Placental pericyte (primary cell): Measurements from ENCODE around the gene ARRDC5. TPM values are rescaled to one million over a fixed set of nuclear protein-coding genes. Genes with fewer than 3 reads are reported as not detected.

Experiments used
- small RNA-seq: library from RNA; depleted of rRNA; stranded (forward); fragments of <200 nt; gene quantifications from one replicate; pipeline ENCODE3, GENCODE V24; 2012; ENCODE audit warnings: low replicate concordance
- total RNA-seq: library from RNA; depleted of rRNA; stranded (reverse); fragments of >200 nt; gene quantifications from 2 replicates; pipeline ENCODE4 v1.2.3, GENCODE V29; 2012

ARRDC5 gene
- total RNA-seq = not detected in 2 replicates

GRCh38 chr19:4902796-4903195 is at the start of gene ARRDC5:
TSS of gene ARRDC5 (minus strand) at chr19:4902896. CDS start at chr19:4902825, 71 bp downstream.

DNA sequence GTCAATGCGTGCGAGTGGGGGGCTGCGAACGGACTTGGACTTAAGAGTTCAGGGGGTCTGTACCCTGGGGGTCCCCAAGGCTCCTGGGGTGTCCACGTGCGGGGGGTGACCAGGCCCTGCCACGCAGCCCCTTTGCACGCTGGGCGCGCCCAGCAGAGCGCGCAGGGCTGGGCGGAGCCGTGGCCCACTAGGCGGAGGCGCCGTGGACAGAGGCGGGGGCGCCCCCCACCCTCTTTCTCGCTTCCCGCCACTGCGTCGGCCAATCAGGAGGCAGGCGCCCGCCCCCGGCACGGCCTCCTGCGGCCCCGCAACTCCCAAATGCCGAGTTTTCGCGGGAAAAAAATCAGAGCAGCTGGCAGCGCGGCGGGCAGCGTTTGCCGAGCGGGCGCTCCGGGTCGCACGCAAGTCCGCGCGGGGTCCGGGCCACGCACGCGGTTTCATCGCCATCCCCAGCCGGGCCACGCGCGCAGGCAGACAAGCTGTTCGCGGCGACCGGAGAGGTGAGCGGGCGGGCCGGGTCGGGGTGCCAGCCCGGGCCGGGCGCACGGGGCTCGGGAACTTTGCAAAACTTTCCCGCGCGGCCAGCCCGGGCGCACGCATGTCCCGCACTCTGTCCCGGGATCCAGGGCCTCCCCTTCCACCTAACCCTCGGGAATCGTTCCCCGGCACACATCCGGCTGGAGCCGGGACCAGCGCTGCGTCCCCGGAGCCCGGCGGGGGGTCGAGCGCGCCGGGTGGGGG is 6.6 kb upstream of the ARRDC5 start, which contains the start of gene UHRF1:
TSS of gene UHRF1 (plus strand) at position 346 of the 741 bp plus-strand sequence. CDS start 1,385 bp downstream, outside the sequence.

GRCh38 chr19:4867534-4868285 is 35.0 kb downstream of the ARRDC5 start, which contains the start of gene PLIN3:
TSS of gene PLIN3 (minus strand) at chr19:4867667. CDS start at chr19:4861394, 6,273 bp downstream.

Small RNA genes lying within 50 kb of the gene (small RNA-seq; reads per million reads assigned to genes)
- gene MIR4747 = not detected

Other genes starting within 250 kb of the ARRDC5 start
- gene MYDGF, start 232.6 kb downstream of the ARRDC5 start, total RNA-seq = 159 and 290 TPM in 2 replicates
- gene DPP9, start 179.1 kb downstream of the ARRDC5 start, total RNA-seq = 85.8 and 87.1 TPM in 2 replicates
- 15.5 and 24.3 TPM in 2 replicates for gene FEM1A, start 111.2 kb downstream of the ARRDC5 start, total RNA-seq
- 4.6 and 6.1 TPM in 2 replicates for gene TICAM1, start 71.2 kb downstream of the ARRDC5 start, total RNA-seq
- 173 and 343 TPM in 2 replicates for gene PLIN3, start 35.2 kb downstream of the ARRDC5 start, total RNA-seq
- 2.8 and 110 TPM in 2 replicates for gene UHRF1, start 6.6 kb upstream of the ARRDC5 start, total RNA-seq
- gene KDM4B, start 66.2 kb upstream of the ARRDC5 start, total RNA-seq = 19.0 and 21.6 TPM in 2 replicates